ENCODE results near the gene ATP13A1.

GRCh38 chr19:19697589-19697988, 34.1 kb upstream of the ATP13A1 start:
- no peak for TF ChIP-seq CTCF (IDR thresholded peaks at IDR 0.05)
- no peak for TF ChIP-seq EP300 (IDR thresholded peaks at IDR 0.05)
- no peak for TF ChIP-seq POLR2AphosphoS5 (IDR thresholded peaks at IDR 0.05)
- no peak for TF ChIP-seq POLR2A (IDR thresholded peaks at IDR 0.05)

Data from gastroesophageal sphincter (tissue), 3 donors.